Inflammatory macrophage treated with lipopolysaccharide for 1 hour (primary cell): ENCODE results near the gene PNMA1.

Experiments used
- DNase-seq, 2 donors: peaks; one replicate each; pipeline ENCODE4 v3.0.0-alpha.2; 2020 to 2022

The PNMA1 gene

DNA sequence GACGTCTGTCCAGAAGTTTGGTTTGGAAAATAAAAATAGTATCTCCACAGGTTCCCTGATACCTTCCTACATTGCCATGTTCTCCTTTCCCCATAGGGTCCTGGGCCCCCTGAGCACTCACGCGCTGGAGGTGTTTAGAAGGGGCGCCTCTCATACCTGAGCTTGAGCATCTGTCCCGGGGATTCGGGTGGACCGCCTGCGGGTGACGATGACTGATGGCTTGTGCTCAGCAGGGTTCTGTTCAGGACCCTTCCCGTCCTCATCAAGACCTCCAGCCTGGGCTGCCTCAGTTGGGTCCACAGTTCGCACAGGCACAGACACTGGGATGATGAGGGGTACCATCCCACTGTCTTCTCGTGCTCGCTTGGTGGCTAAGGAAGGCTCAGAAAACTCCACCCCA, 22.7 kb upstream of the PNMA1 start:
- DNase-seq: no peak

DNA sequence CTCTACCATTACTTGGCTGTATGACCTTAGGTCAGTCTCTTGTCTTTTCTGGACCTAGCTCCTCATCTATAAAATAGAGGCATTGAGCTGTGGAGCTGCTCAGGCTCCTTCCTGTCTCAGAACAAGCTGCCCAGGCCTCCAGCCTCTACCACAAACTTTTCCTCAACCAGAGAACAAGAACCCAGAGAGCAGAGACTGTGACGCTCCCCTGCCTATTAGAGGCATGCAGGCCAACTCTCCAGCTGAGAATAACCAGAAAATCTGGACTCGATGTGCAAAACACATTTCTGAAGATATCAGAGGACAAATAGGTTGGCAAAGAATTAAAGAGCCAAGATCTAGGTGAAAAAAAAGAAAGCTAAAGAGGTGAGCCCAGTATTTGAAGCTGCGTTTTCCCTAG, 17.8 kb upstream of the PNMA1 start:
- DNase-seq: no peak

DNA sequence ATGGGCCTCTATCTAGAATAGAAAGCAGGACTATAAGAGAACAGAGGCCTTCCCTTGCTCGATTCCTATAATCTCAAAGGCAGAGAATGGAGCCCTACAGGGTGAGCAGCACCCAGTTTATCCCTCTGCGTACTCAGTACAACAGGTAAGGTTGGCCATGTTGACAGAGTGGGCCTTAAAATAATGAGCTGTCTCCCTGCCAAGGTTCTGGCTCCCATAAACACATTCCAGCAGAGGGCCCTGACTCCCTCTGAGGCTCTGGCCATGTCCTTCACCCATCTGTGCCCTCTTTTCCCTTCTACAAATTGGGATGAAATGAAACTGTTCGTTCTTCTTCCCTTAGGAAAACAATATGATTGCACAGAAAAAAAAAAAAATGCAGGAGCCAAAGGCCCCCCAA, 16.9 kb upstream of the PNMA1 start:
- no peak for DNase-seq

DNA sequence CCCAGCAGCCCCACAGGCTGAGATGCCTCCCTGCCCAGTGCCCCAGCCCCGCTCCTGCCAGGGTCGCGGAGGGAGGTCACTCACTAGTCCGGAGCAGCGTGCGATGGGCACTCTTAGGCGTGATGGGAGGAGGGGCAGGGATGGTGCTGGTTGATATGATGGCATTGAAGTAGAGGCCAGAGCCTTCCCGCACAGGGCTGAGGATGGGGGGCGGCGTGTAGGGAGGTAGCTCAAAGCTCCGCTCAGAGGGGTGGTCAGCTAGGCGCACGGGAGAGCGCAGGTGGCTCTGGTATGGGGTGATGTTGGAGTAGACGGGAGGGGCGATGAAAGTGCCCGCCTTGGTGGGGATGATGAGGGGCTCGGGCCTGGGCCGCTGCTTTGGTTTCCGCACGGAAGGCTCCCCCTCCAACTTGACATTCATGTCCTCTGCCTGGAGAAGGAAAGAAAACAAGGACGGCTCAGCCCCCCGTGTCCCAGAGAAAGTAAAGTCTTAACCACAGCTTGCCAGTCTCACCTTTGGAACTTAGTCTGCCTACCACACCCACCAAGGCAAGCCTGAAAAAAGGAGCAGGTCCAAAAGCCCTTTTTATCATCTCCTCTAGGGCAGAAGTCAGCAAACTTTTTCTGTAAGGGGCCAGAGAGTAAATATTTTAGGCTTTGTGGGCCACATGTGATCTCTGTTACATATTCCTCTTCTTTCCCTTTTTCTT, 15.5 kb upstream of the PNMA1 start:
- no peak for DNase-seq

DNA sequence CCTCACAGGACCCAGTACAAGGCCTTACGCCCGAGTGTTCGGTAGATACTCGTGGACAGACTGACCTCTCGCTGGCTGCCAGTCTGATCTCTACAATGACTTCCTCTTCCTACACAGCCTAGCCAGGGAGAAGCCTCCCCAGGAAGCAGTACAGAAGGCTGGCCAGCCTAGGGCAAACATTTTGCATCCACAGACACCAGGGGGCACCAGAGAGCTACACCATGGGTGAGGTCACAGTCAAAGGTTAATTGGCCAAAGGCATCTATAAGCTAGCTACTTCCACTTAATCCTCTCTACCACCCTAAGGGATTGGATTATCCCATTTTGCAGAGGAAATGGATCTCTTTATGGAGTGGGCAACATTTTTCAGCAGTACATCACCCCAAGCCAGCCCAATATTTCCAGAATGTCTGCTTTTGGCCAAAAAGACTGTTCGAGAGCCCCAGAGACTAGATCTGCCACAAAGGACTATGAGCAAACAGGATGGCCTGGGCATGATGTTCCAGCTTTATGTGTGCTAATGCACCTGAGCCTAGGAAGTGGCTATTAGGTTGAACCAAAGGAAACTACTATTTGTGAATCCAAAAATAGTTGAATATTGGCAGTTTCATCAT, 14.6 kb upstream of the PNMA1 start:
- peak; percentile 91 to 99 for DNase-seq

DNA sequence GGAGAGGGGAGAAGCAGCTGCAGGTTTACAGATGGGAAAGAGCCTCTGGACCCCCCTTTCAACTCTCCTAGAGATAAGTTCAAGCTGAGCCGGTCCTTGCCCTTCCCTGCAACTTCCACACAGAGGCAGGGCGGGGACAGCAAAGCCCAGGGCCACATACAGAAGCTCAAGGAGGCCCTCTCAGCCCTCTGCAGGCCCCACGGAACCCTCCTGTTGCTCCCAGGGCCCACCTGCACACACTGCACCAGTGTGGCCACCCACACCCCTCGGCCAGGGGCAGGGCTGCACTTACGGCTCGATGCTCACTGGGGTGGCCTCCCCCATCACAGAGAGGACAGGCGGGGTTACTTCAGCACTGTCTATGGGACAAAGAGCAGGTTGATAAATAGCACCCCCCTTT, 13.0 kb upstream of the PNMA1 start:
- no peak for DNase-seq

DNA sequence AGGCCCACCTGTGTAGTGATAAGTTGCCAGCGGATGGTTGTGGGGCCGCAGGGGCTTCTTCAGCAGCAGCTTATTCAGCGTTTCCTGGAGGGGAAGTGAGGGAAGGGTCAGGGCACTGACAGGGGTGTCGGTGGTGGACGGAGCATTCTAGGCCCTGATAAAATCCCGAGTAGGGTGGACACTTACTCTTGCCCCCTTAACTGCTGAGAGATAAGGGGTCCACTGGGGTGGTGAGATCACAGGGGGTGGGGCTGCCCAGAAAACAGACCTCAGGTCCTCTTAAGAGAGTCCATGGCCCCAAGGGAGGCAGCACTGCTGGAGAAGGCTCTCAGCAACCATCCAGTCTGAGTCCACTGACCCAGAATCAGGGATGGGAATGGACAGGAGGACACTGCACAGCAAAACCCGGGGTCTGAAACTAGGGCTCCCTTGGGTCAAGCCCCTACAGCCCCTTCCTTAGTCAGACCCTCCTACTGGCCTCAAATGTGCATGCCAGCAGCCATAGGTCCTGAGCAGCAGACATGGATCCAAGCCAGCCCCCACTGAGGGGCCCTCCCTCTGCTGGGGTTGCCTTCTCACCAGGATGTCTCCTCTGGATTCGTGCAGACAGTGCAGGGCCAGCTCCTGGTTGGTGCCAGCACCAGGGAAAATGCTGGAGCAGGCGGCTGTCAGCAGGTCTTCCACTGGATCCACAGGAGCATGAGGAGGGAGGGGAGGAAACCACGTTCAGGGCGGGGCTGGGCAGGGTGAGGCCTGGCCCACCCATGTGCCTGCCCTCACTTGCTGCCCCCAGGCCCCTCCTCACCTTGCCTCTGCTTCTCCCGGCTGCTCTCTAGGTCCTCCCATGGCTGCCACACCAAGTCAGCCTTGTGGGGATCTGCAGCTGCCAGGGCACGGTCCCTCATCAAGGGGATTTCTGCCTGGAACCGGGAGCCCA, 12.1 kb upstream of the PNMA1 start:
- no peak for DNase-seq

DNA sequence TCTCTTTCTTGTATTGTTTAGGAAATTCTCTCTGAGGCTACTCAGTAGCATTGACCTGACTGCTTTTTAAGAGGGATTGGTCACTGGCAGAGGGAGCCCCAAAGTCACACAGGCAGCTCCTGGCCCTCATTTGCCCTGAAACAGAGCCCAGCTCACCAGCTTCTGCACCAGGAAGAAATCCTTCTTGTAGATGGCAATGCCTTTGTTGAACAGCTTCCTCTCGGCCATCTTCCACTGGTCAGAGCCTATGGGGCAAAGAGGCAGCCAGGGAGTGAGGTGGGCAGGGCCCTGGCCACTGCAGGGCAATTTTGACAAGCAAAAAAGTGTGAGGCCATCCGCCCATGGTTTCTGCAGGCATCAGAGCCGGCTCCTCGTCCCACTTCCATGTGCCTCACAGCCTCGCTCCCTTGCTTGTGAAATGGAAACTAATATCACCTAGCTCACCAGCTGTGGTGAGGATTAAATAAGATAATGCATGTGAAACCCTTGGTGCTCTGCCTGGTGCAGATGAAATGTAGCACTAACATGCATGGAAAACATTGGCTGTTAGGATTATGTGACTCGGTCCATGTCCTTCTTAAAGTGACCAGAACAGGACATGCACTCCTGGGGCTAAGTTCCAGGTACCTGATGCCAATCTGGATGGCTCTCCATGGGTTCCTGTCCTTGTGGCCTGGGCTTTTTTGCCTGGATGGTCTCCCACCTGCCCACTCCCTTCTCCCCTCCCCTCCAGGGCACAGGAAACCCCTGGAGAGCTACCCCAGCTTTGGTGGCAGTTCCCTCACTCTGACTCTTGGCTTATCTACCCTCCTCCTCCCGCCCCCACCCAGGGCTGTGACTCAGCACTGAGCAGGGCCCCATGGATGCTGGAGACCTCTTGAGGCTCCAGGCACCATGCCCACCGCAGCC, 11.2 kb upstream of the PNMA1 start:
- no peak for DNase-seq

DNA sequence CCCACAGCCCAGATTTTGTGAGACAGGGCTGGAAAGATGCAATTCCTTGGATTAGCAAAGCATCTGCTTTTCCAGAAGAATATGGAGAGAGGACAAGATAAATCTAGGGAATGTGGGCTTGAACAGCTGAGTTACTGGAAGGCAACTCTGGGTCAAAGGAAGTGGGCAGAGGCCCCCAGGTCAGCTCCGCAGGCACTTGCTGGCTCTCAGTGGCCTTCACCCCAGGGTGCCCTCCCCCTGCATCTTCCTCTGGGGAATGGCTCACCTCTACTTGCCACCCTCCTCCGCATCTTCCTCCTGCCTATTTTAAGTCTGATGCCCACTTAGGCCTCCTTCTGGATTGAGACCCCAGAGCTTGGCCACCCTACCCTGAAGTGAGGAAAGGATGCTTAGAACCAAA, 10.5 kb upstream of the PNMA1 start:
- DNase-seq: no peak

DNA sequence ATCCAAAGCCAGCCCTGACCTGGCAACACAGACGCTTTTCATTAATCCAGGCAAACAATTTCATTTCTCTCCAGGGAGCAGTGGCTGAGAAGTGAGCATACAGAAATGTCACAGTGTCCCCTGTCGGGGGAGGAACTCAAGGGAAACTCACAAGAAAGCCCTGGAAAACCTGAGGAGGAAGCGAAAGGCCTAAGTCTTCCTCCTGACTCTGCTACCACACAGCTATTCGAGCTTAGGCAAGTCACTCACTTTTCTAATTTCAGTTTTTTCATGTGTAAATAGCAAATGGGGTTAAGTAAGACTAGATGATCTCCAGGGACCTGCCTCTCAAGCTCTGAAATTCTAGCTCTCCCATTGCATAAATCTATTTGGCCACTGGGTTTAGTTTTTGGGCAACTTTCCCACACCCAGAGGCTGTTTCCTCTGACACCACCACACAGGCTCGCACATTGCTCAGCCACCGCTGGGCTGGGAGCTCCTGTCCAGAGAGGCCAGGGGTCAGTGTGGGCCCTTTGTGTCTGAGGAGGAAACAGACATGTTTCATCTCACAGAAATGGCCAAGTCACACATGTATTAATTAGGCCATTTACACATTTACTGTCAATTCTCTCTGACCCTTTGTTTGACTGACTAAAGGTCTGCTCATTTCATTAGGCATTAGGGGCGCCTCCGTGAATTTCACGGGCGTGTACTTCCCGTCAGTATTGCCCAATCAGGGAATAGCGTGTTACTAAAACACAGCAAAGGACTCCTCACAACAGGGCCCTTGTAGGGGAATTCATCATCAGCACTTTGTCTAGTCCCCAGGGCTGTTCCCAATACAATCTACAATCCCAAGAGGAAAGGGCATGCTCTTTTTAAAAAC, 9.8 kb upstream of the PNMA1 start:
- peak; percentile 83 to 96 for DNase-seq

DNA sequence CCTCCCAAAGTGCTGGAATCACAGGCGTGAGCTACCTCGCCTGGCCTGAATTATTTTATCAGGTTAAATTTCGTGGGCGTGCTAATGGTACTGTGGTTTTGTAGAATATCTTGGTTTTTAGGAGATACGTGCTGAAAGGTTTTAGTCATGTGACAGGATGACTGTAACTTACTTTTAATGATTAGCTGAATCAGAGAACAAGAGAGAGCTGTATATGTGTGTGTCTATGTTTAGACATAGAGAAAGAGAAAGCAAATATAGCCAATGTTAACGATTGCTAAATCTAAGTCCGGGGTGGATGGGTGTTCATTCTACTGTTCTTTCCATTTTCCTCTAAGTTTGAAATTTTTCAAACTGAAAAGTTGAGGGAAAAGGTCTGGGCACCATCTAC, 9.2 kb upstream of the PNMA1 start:
- DNase-seq: peak in 1 of 2 donors; percentile 28

DNA sequence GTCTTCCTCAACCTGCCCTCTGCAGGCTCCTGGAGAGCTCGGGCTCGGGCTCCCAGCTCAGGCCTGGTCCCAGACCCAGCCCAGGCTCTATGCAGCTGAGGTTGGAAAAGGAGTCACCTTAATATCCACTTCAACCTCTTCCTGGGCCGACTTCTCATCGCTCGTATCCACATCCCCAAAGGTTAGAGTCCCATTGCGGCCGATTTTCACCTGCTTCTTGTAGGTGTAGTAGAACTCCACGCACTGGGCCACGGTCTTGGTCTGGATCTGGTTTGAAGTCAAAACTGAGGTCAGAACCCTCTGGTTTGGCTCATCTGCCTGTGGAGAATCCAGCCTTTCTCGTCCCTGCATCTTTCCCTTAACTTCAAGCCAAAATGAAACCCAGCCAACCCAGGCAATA, 8.4 kb upstream of the PNMA1 start:
- no peak for DNase-seq

DNA sequence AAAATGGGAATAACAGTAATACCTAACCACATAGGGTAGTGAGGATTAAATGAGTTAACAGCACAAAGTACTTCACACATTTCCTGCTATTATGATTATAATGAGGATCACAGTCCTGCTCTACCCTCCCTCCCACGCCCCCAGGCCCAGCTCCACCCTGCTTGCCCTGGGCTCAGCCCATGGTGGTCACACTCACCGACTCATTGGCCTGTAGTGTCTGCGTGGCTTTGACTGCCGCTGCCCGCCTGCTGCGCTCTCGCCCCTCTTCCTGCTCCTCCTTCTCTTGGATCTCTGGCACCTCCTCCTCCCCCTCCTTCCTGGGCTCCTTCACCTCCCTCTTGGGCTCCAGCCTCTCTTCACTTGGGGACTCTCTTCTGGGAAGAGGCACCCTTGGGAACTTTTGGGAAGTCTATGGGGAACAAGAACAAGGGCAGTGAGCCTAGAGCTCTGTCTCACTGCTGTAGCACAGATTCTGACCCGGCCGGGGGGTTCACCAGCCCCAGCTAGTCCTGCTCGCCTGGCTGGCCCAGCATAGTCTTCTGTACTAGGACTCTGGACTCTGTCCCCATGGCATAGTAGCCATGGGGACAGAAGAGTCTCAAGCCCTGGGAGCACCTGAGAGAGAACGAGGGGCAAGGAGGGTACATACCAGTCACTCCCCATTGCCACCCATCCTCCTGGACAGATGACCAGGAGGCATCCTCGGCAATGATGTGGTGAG, 7.1 kb upstream of the PNMA1 start:
- DNase-seq: no peak

DNA sequence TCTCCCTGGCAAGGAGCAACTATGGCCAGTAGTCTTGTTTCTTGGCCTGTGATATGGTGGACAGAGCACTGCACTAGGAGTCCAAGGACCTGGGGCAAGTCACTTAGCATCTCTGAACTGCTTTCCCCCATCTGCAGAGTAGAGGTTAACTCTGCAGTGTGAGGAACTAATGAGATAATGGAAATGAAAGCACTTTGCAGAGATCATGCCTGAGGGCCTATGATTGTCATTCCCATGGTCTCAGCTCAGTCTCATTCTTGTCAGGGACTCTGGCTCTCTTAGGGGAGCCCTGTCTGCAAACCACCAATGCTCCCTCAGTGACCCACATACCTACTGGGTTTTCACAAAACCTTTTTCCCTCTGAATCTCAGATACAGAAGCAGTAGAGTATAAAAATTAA, 6.5 kb upstream of the PNMA1 start:
- no peak for DNase-seq

DNA sequence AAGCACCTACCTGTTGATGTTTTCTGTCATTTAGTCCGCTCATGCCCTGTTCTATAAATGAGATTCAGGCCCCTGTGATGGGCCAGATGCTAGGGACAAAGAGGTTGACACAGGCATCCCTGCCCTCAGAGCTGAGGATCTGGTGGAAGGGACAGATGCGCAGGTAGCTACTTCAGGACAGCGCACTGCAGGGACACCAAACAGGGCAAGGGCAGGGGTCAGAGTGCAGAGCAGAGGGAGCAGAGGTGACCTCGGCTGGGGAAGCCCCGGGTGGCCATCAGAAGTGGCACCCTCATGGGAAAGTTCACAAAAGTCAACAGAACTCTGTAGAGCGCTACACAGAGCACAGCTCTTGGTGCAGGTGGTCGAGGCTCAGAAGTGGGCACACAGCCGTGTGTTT, 5.6 kb upstream of the PNMA1 start:
- no peak for DNase-seq

DNA sequence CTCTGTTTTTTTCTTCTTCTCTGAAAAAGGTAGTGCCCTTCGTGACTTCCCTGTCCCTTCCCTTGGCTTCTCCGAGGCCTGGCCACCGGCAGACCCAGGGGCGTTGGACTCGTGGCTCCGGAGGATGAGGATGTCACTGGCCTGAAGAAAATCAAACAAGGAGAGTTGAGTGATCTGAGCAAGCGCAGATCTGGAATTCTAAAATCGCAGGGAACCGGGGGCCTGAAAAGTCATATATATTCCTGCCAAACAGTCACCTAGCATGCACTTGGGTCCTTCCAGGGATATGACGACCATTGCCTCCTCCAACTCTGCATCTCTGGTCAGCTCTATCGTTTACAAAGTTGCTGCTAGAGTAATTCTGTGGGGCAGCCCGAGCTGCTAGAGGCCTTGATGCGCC, 5.2 kb upstream of the PNMA1 start:
- no peak for DNase-seq

DNA sequence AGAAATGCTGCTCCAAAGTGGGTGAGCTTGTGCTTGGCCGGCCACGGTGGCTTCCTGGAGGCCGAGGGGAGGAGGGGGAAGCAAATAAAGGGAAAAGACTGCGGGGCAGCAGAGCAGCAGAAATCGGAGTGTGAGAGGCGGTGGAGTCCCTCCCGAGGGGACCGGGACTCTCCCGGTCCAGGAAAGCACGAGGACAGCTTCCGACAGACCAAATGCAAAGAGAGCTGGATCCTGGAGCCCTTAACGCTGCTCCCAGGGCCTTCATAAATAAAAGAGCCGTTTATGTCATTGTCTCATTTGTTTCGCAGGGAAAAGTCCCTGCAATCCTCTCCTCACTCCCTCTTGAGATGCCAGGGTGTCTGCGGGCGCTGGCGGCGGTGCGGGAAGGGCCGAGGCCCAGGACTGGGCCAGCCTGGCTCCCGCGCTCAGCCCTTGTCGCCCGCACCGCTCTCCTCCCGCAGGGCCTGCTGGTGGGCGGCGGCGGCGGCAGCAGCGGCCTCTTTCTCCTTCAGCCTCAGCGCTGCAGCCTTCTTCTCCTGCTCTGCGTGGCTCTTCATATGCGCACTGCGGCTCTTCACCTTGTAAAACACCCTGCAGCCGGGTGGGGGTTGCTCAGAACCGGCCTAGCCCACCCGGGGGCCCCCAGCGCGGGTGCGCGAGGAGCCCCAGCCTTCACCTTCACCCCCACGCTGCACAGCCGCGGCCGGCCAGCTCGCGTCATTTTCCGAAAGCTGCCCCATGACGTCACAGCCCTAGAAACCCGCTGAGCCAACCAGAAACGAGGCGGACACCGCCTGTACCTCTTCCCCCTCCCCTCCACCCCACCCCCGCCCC, 4.5 kb upstream of the PNMA1 start:
- DNase-seq: no peak

DNA sequence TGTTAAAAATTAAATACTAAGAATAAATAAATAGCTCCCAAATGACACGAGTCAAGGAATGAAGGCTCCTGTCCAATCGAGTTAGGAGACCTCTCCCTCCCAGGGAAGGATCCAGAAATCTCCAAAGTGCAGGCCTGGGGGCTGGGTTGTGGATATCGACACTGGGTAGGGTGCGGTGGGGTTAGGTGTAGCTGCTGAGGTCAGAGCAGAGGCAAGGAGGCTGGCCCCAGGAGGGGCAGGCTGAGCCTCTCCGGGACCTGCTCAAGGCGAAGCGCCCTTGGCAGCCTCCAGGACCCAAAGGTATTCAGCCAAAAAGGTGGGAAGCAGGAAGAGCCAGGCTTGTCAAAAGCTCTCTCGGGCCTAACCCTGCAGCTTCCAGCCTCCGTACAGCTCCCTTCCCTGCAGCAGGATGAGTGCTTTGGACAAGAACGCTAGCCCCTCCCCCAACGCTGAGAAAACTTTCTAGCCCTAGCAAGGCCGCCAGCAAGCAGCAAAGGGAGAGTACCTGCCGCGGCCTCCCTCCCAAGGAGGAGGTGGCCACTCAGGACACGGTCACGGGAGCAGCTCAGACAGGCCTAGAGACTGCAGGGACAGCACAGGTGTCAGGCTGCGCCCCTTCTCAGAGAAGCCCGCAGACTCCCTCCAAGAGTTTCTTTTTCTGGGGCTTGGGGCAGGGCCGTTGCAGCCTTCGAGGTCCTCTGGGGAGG, 3.7 kb upstream of the PNMA1 start:
- DNase-seq: no peak

DNA sequence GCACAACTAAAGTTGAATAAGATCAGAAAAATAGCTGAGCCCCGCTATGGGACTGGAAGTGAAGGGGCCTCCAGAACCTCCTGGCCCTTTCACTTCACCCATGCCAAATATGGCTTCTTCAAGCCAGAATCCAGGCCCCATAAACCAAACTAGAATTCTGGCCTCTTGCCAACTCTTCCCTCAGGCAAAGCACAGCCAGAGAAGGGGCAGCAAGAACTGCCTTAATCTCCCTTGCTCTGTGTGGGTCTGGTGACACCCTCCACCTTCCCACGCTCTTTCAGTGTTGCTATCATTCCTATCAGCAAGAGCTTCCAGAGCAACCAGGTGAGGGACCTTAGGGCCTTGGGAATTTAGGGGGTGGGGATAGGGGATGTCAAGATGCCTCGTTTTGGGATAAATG, 3.1 kb upstream of the PNMA1 start:
- no peak for DNase-seq

DNA sequence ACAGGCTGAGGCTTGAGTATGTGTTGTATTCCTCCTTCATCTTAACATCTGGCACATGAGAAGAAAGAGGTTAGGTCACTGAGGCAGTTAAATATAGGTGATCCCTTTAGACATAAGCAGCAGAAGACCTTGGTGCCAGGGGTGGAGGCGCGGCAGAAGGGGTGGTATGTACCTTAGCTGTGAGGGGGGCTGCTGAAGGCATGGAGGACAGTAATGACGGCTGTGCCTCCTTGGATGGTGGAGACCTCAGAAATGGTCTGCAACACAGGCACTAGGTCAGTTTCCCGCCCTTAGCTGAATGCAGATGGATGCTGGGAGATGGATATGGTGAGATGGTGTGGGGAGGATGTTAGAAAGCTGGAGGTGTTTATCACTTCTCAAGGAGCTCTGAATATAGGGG, 1.5 kb upstream of the PNMA1 start:
- DNase-seq: no peak
